Heart left ventricle (tissue), 13 donors: ENCODE results near the gene KXD1.

Experiments used
- POLR2A ChIP-seq, 2 donors: fragments of 450-650 bp; IDR thresholded peaks; one replicate each; pipeline ENCODE4 v1.6.1; 2017; ENCODE audit warnings: antibody characterized with exemption in 2 of 2, mild to moderate bottlenecking in 2 of 2, moderate library complexity in 2 of 2
- TF ChIP-seq, protein P1 (sequence below), 12 donors: fragments of 200-600 bp; sonication (generic) in 4 of 12; IDR thresholded peaks; one replicate each; pipeline versions ENCODE4 v1.5.0 to v1.8.0; 2018 to 2022; ENCODE audit warnings: antibody characterized with exemption in 12 of 12, mild to moderate bottlenecking in 5 of 12
- donor health status: ischemic (EF 13 %, LVEDD 7.1; RV severe dilation, severe dysfunction).
- donor health status: DM: no; HTN: yes; CAD: no.
- donor health status: DM: no; HTN: no; CAD: no.
- donor health status: ischemic (EF 25% LVEDD 6.9; RV normal size, moderate dysfunction).
- donor health status: ischemic (EF 25% LVEDD 5.7; RV mildly dilated, moderate dysfunction).
- donor health status: ischemic (EF 35%, LVEDD 5.7; RV mildly dilated, moderate dysfunction).
- donor health status: nonischemic (EF 11% LVEDD 7.7; RV severe dilation, severe dysfunction).
- donor health status: DM: yes; HTN: yes; CAD: no.
- donor health status: PGD.
- donor health status: ischemic (EF 29% LVEDD 5.4; RV normal size, mild dysfunction).
- donor health status: nonischemic (EF 23%, LVEDD 6.1; RV moderate dilation, normal function).

DNA sequence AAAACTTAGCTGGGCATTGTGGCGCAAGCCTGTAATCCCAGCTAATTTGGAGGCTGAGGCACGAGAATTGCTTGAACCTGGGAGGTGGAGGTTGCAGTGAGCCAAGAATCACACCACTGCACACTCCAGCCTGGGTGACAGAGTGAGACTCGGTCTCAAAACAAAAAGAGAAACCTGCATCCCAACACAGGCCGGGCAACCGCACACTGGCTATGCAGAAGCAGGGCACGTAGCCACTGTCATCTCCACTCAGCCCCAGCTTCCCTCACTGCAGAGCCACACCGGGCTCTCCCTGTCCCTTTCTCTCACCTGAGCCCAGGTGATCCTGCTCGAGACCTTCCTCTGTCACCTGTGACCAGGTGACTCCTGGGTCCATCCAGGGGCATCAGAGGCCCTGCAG, 47.5 kb upstream of the KXD1 start:
- TF ChIP-seq, protein P1, sequence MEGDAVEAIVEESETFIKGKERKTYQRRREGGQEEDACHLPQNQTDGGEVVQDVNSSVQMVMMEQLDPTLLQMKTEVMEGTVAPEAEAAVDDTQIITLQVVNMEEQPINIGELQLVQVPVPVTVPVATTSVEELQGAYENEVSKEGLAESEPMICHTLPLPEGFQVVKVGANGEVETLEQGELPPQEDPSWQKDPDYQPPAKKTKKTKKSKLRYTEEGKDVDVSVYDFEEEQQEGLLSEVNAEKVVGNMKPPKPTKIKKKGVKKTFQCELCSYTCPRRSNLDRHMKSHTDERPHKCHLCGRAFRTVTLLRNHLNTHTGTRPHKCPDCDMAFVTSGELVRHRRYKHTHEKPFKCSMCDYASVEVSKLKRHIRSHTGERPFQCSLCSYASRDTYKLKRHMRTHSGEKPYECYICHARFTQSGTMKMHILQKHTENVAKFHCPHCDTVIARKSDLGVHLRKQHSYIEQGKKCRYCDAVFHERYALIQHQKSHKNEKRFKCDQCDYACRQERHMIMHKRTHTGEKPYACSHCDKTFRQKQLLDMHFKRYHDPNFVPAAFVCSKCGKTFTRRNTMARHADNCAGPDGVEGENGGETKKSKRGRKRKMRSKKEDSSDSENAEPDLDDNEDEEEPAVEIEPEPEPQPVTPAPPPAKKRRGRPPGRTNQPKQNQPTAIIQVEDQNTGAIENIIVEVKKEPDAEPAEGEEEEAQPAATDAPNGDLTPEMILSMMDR (IDR thresholded peaks at IDR 0.05): no peak
- TF ChIP-seq POLR2A (IDR thresholded peaks at IDR 0.05): no peak
